IPS DF 6.9 (cell line): Measurements from ENCODE around the gene TBC1D8.

Source experiments
- DNase-seq: peaks from one replicate; pipeline ENCODE4 v3.0.0-alpha.2; 2013; ENCODE audit warnings: low read depth, low spot score
- H3K27ac ChIP-seq: one replicate; pipeline ENCODE4 v1.5.1; 2013; ENCODE audit warnings: low read length, control low read depth
- H3K27me3 ChIP-seq: 2 replicates; pipeline ENCODE4 v1.6.1; 2013; ENCODE audit warnings: mild to moderate bottlenecking, low read length; ENCODE audit not compliant: control insufficient read depth, insufficient read depth
- H3K36me3 ChIP-seq: 2 replicates; pipeline ENCODE4 v1.6.1; 2013; ENCODE audit warnings: low read length; ENCODE audit not compliant: control insufficient read depth, insufficient read depth
- H3K4me1 ChIP-seq: 2 replicates; pipeline ENCODE4 v1.6.1; 2013; ENCODE audit warnings: low read length; ENCODE audit not compliant: control insufficient read depth, insufficient read depth
- H3K4me3 ChIP-seq: 2 replicates; pipeline ENCODE4 v1.5.1; 2013; ENCODE audit warnings: mild to moderate bottlenecking, low read length
- H3K9me3 ChIP-seq: 2 replicates; pipeline ENCODE4 v1.6.1; 2013; ENCODE audit warnings: low read length, inconsistent platforms; ENCODE audit not compliant: control insufficient read depth, insufficient read depth
- WGBS: extraction: QIAGEN DNeasy Blood & Tissue Kit; methylation state at CpG from one replicate; pipeline ENCODE4 v1.1.7; 2013; ENCODE audit warnings: mixed read lengths, missing lambda C conversion rate; ENCODE audit not compliant: insufficient read length, insufficient coverage; 5-methylcytosine and 5-hydroxymethylcytosine counted together

Gene TBC1D8

DNA sequence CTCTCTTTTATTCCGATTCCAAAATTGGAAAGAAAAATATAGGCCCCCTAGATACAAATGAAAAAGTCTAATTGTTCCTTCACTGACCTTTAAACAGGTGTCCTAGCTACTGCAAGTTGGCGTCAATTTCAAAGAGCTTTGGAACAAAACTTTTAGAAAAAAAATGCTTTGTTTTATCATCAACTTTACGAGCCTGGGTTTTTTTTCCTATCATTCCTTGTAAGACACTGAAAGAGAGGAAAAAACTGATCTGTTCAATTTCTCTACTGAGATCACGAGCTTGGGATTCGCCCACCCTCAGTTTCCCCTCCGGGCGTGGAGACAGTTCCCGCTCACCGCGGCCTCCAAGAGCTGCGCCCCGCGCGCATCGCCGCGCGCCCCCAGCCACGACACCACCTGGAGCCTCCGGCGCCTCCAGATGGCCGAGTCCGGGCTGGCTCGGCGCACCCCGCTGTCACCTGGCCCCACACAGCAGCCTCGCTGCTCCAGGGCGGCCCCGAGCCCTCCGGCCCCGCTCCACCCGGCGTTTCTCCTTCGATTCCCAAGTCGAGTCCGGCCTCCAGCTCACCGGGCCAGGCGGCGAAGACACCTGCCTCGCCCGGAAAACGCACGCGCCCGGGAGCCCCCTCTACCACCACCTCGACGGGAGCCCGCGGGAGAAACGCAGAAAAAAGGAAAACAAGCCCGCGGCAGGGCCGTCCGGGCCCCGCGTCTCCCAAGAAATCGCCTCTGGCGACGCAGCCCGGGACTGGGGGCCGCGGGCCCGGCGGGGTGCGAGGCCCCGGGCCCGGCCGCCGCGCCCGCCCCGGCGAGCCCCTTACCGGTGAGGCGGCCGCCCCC lies 656 bp downstream of the TBC1D8 start:
- Histone ChIP-seq H3K4me3 (peak overlapping the region; percentile 91), H3K4me1 (peaks cover 7% of the 10 kb centered on the region), H3K27ac (no peak overlapping the region), H3K27me3 (no peaks in the 10 kb centered on the region), H3K9me3 (no peaks in the 10 kb centered on the region), H3K36me3 (no peaks in the 10 kb centered on the region)
- no CpG with 5 or more reads among the region's 76 CpGs for WGBS
- DNase-seq, result no peak

GRCh38 chr2:101149241-101150192 lies 1.7 kb downstream of the TBC1D8 start:
- H3K4me3 ChIP-seq, result no peak overlapping the region
- no peaks in the 10 kb centered on the region for H3K27me3 ChIP-seq
- peaks cover 9% of the 10 kb centered on the region for H3K4me1 ChIP-seq
- no peaks in the 10 kb centered on the region for H3K9me3 ChIP-seq
- no peak for DNase-seq
- no CpG with 5 or more reads among the region's 21 CpGs for WGBS
- H3K27ac ChIP-seq, result no peak overlapping the region
- no peaks in the 10 kb centered on the region for H3K36me3 ChIP-seq

- Histone ChIP-seq H3K9me3 (no peaks in the 10 kb centered on the region), H3K36me3 (no peaks in the 10 kb centered on the region), H3K4me1 (peaks cover 11% of the 10 kb centered on the region), H3K27ac (no peak overlapping the region), H3K4me3 (no peak overlapping the region), H3K27me3 (no peaks in the 10 kb centered on the region)
- no CpG with 5 or more reads among the region's 5 CpGs for WGBS
- no peak for DNase-seq
These were observed 2.4 kb downstream of the TBC1D8 start for GRCh38 chr2:101148777-101149176.

- H3K27ac ChIP-seq, result no peak overlapping the region
- H3K9me3 ChIP-seq, result no peaks in the 10 kb centered on the region
- H3K4me3 ChIP-seq, result no peak overlapping the region
- no peaks in the 10 kb centered on the region for H3K27me3 ChIP-seq
- no CpG with 5 or more reads among the region's 2 CpGs for WGBS
- DNase-seq, result no peak
- H3K36me3 ChIP-seq, result no peaks in the 10 kb centered on the region
- H3K4me1 ChIP-seq, result peaks cover 11% of the 10 kb centered on the region
These were observed 3.2 kb downstream of the TBC1D8 start for GRCh38 chr2:101147971-101148370.

- Histone ChIP-seq H3K4me1 (peaks cover 9% of the 10 kb centered on the region), H3K9me3 (no peaks in the 10 kb centered on the region), H3K27ac (no peak overlapping the region), H3K4me3 (no peak overlapping the region), H3K36me3 (no peaks in the 10 kb centered on the region), H3K27me3 (no peaks in the 10 kb centered on the region)
- DNase-seq, result no peak
- WGBS, result no CpG with 5 or more reads among the region's 11 CpGs
These were observed 4.1 kb downstream of the TBC1D8 start for GRCh38 chr2:101147062-101147461.

- WGBS, result no CpG with 5 or more reads among the region's 2 CpGs
- no peak for DNase-seq
- Histone ChIP-seq H3K4me1 (peaks cover 9% of the 10 kb centered on the region), H3K27ac (no peak overlapping the region), H3K27me3 (no peaks in the 10 kb centered on the region), H3K9me3 (no peaks in the 10 kb centered on the region), H3K36me3 (no peaks in the 10 kb centered on the region), H3K4me3 (no peak overlapping the region)
These were observed 4.6 kb downstream of the TBC1D8 start for GRCh38 chr2:101146535-101146934.

DNA sequence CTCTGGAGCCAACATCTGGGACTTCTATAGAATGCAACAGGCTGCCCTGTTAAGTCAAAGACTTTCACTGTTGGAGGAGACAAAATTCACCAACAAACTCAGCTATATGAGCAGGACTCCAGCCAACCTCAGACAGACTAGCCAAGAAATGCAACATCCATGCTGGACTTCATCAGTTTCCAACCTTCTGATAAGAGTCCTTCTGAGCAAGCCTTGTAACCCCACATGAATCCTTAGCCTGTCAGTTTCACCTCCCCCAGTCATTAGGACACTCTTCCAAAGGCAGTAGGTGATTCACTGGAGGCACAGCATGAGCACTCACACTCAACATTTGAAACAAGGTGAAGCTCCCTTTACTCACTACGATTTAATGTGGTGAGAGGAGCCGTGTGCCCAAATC lies 5.8 kb downstream of the TBC1D8 start:
- no peak overlapping the region for H3K27ac ChIP-seq
- WGBS, result no CpG with 5 or more reads among the region's 2 CpGs
- peaks cover 9% of the 10 kb centered on the region for H3K4me1 ChIP-seq
- no peaks in the 10 kb centered on the region for H3K36me3 ChIP-seq
- DNase-seq, result no peak
- no peak overlapping the region for H3K4me3 ChIP-seq
- no peaks in the 10 kb centered on the region for H3K9me3 ChIP-seq
- no peaks in the 10 kb centered on the region for H3K27me3 ChIP-seq

- Histone ChIP-seq H3K4me1 (peaks cover 5% of the 10 kb centered on the region), H3K4me3 (no peak overlapping the region), H3K27me3 (no peaks in the 10 kb centered on the region), H3K36me3 (no peaks in the 10 kb centered on the region), H3K27ac (no peak overlapping the region), H3K9me3 (no peaks in the 10 kb centered on the region)
- no peak for DNase-seq
- WGBS, result no CpG with 5 or more reads among the region's 2 CpGs
These were observed 9.0 kb downstream of the TBC1D8 start for GRCh38 chr2:101142163-101142562.

DNA sequence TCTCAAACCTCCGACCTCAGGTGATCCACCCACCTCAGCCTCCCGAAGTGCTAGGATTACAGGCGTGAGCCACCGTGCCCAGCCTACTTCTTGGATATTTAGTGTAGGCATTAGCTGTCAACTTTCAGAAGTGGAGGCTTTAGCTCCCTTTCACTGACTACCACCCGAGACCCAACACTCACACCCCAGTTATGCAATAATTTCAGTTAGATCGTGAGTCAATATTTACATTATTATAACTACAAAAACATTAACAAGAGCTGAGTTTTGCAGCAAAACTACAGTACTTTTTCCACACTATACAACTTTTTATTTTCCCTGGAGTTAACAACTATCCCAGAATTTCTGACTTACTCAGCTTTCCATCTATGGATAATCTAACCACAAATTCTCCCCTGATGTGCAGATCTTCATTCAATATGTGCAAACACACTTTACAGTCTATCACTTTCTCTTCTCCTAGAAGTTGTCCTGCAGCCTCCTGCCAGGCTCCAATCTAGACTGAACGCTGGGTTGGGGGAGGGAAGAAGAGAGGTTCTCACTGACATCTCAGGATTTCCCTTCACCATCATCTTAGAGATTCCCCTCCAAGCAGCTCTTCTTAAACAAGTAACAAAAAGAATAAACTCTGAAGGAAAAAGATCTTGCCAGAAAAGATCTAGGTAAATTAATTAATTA lies 10.1 kb downstream of the TBC1D8 start:
- Histone ChIP-seq H3K9me3 (no peaks in the 10 kb centered on the region), H3K36me3 (no peaks in the 10 kb centered on the region), H3K27me3 (no peaks in the 10 kb centered on the region), H3K4me1 (peaks cover 5% of the 10 kb centered on the region), H3K4me3 (no peak overlapping the region), H3K27ac (no peak overlapping the region)
- 100% methylated on average over 2 of the region's 7 CpGs for WGBS
- DNase-seq, result no peak

- Histone ChIP-seq H3K27ac (no peak overlapping the region), H3K4me3 (no peak overlapping the region), H3K27me3 (no peaks in the 10 kb centered on the region), H3K36me3 (no peaks in the 10 kb centered on the region), H3K9me3 (no peaks in the 10 kb centered on the region), H3K4me1 (peaks cover 5% of the 10 kb centered on the region)
- WGBS, result no CpG with 5 or more reads among the region's 7 CpGs
- no peak for DNase-seq
These were observed 10.9 kb downstream of the TBC1D8 start for GRCh38 chr2:101140237-101140636.
